ENCODE data around the gene EIF6. TPM values are rescaled to one million over a fixed set of nuclear protein-coding genes. Genes with fewer than 3 reads are reported as not detected.

The EIF6 gene
- total RNA-seq, 1 experiment from 2014 or later: 155 TPM

GRCh38 chr20:35295674-35296073 is 11.1 kb upstream of the EIF6 start:
- no peak for DNase-seq (ENCODE audit: low read depth in 1 of 2, low spot score in 2 of 2)
- H3K27ac ChIP-seq: no peak overlapping the region
- H3K27me3 ChIP-seq (replicated peaks): no peaks in the 10 kb centered on the region
- no peak overlapping the region for H3K4me3 ChIP-seq
- H3K9me3 ChIP-seq (replicated peaks): no peaks in the 10 kb centered on the region
- H3K4me1 ChIP-seq (replicated peaks): no peaks in the 10 kb centered on the region
- H3K36me3 ChIP-seq: no peaks in the 10 kb centered on the region

GRCh38 chr20:35295058-35295457 is 10.5 kb upstream of the EIF6 start:
- no peak for DNase-seq (ENCODE audit: low read depth in 1 of 2, low spot score in 2 of 2)
- Histone ChIP-seq H3K36me3 (no peaks in the 10 kb centered on the region), H3K9me3 (replicated peaks) (no peaks in the 10 kb centered on the region), H3K4me3 (no peak overlapping the region), H3K27ac (no peak overlapping the region), H3K4me1 (replicated peaks) (no peaks in the 10 kb centered on the region), H3K27me3 (replicated peaks) (no peaks in the 10 kb centered on the region)

- H3K4me1 ChIP-seq (replicated peaks): no peaks in the 10 kb centered on the region
- H3K4me3 ChIP-seq: no peak overlapping the region
- no peaks in the 10 kb centered on the region for H3K9me3 ChIP-seq (replicated peaks)
- no peak for DNase-seq (ENCODE audit: low read depth in 1 of 2, low spot score in 2 of 2)
- H3K36me3 ChIP-seq: no peaks in the 10 kb centered on the region
- no peak overlapping the region for H3K27ac ChIP-seq
- no peaks in the 10 kb centered on the region for H3K27me3 ChIP-seq (replicated peaks)
Observed at GRCh38 chr20:35294293-35294685, 9.7 kb upstream of the EIF6 start.

GRCh38 chr20:35293303-35294292 is 9.0 kb upstream of the EIF6 start:
- Histone ChIP-seq H3K9me3 (replicated peaks) (no peaks in the 10 kb centered on the region), H3K27me3 (replicated peaks) (no peaks in the 10 kb centered on the region), H3K4me3 (no peak overlapping the region), H3K27ac (no peak overlapping the region), H3K4me1 (replicated peaks) (no peaks in the 10 kb centered on the region), H3K36me3 (no peaks in the 10 kb centered on the region)
- no peak for DNase-seq (ENCODE audit: low read depth in 1 of 2, low spot score in 2 of 2)

GRCh38 chr20:35292504-35293285 is 8.1 kb upstream of the EIF6 start:
- no peaks in the 10 kb centered on the region for H3K4me1 ChIP-seq (replicated peaks)
- DNase-seq (ENCODE audit: low read depth in 1 of 2, low spot score in 2 of 2): no peak
- H3K27me3 ChIP-seq (replicated peaks): no peaks in the 10 kb centered on the region
- no peaks in the 10 kb centered on the region for H3K9me3 ChIP-seq (replicated peaks)
- no peaks in the 10 kb centered on the region for H3K36me3 ChIP-seq
- H3K4me3 ChIP-seq: no peak overlapping the region
- H3K27ac ChIP-seq: no peak overlapping the region

- no peak for DNase-seq (ENCODE audit: low read depth in 1 of 2, low spot score in 2 of 2)
- no peaks in the 10 kb centered on the region for H3K36me3 ChIP-seq
- H3K27ac ChIP-seq: no peak within 1 kb of the TSS
Observed at GRCh38 chr20:35291654-35292503, 7.3 kb upstream of the EIF6 start, which contains the start of gene FAM83C. TSS of gene FAM83C (minus strand) at chr20:35292425. CDS start at chr20:35292304, 121 bp downstream.

GRCh38 chr20:35290887-35291417 is 6.4 kb upstream of the EIF6 start:
- no peaks in the 10 kb centered on the region for H3K4me1 ChIP-seq (replicated peaks)
- no peak overlapping the region for H3K27ac ChIP-seq
- no peaks in the 10 kb centered on the region for H3K36me3 ChIP-seq
- no peaks in the 10 kb centered on the region for H3K27me3 ChIP-seq (replicated peaks)
- DNase-seq (ENCODE audit: low read depth in 1 of 2, low spot score in 2 of 2): no peak
- H3K9me3 ChIP-seq (replicated peaks): no peaks in the 10 kb centered on the region
- H3K4me3 ChIP-seq: no peak overlapping the region

More at GRCh38 chr20:35291654-35292503, 7.3 kb upstream of the EIF6 start, which contains the start of gene FAM83C:
- Histone ChIP-seq H3K4me1 (replicated peaks) (no peaks in the 10 kb centered on the region), H3K9me3 (replicated peaks) (no peaks in the 10 kb centered on the region), H3K4me3 (no peak within 1 kb of the TSS), H3K27me3 (replicated peaks) (no peaks in the 10 kb centered on the region)

GRCh38 chr20:35290186-35290886 is 5.8 kb upstream of the EIF6 start:
- Histone ChIP-seq H3K36me3 (no peaks in the 10 kb centered on the region), H3K4me1 (replicated peaks) (peaks cover under 1% of the 10 kb centered on the region), H3K9me3 (replicated peaks) (no peaks in the 10 kb centered on the region), H3K27me3 (replicated peaks) (no peaks in the 10 kb centered on the region), H3K27ac (no peak overlapping the region), H3K4me3 (no peak overlapping the region)
- DNase-seq (ENCODE audit: low read depth in 1 of 2, low spot score in 2 of 2): no peak

GRCh38 chr20:35288325-35289060 is 3.9 kb upstream of the EIF6 start:
- peaks cover 6% of the 10 kb centered on the region for H3K4me1 ChIP-seq (replicated peaks)
- no peak for DNase-seq (ENCODE audit: low read depth in 1 of 2, low spot score in 2 of 2)
- H3K4me3 ChIP-seq: no peak overlapping the region
- H3K27ac ChIP-seq: no peak overlapping the region
- H3K36me3 ChIP-seq: peaks cover 6% of the 10 kb centered on the region
- H3K9me3 ChIP-seq (replicated peaks): no peaks in the 10 kb centered on the region
- no peaks in the 10 kb centered on the region for H3K27me3 ChIP-seq (replicated peaks)

- H3K4me3 ChIP-seq: no peak overlapping the region
- DNase-seq (ENCODE audit: low read depth in 1 of 2, low spot score in 2 of 2): no peak
- H3K27ac ChIP-seq: no peak overlapping the region
- no peaks in the 10 kb centered on the region for H3K27me3 ChIP-seq (replicated peaks)
- H3K4me1 ChIP-seq (replicated peaks): peaks cover 9% of the 10 kb centered on the region
- H3K9me3 ChIP-seq (replicated peaks): no peaks in the 10 kb centered on the region
- peaks cover 12% of the 10 kb centered on the region for H3K36me3 ChIP-seq
Observed at GRCh38 chr20:35287509-35288324, 3.1 kb upstream of the EIF6 start.

- H3K27ac ChIP-seq: no peak overlapping the region
- no peaks in the 10 kb centered on the region for H3K9me3 ChIP-seq (replicated peaks)
- DNase-seq (ENCODE audit: low read depth in 1 of 2, low spot score in 2 of 2): no peak
- peaks cover 16% of the 10 kb centered on the region for H3K36me3 ChIP-seq
- H3K4me1 ChIP-seq (replicated peaks): peaks cover 9% of the 10 kb centered on the region
- H3K4me3 ChIP-seq: no peak overlapping the region
- H3K27me3 ChIP-seq (replicated peaks): no peaks in the 10 kb centered on the region
Observed at GRCh38 chr20:35286899-35287508, 2.4 kb upstream of the EIF6 start.

Measured in SJSA1 (cell line).